ENCODE results near the gene CDADC1.
"Not testable (repeated sequence)": the region's sequence is repeated elsewhere in the genome, so short reads cannot be mapped to it uniquely, and the experiment has no call there.

CDADC1 gene

DNA sequence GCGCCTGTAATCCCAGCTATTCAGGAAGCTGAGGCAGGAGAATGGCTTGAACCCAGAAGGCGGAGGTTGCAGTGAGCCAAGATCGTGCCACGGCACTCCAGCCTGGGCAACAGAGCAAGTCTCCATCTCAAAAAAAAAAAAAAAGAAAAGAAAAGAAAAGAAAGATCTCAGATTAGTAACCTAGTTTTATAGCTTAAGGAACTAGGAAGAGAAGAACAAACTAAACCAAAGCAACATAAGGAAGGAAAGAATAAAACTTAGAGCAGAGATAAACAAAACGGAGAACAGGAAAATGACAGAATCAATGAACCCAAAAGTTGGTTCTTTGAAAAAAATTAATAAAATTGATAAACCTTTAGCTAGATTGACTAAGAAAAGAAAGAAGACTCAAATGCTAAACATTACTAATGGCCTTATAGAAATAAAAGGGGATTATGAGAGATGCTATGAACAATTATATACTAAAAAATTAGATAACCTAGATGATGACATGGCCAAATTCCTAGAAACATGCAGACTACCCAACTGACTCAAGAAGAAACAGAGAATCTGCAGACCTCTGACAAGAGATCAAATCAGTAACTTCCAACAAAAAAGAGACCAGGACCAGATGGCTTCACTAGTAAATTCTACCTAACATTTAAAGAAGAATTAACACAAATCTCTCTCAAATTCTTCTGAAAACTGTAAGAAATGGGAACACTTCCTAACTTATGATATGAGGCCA lies 68.2 kb downstream of the CDADC1 start:
- DNase-seq (ENCODE audit: low spot score), result no peak

DNA sequence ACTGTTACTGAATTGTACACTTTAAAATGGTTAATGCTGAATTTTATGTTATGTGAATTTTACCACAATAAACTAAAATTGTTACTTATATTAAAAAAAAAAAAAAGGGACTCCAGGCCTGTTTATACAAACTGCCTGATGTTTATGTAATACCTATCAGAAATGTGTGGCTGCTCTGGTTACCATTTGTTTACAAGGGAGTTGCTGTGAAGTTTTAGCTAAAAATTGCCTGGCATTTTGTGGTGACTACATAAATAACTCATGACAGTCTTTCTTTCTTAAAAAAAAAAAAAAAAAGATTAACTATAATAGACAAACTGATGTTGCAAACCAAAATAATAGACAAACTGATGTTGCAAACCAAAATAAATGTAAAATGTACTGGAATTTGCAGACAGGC lies 71.8 kb downstream of the CDADC1 start:
- DNase-seq (ENCODE audit: low spot score), result no peak

DNA sequence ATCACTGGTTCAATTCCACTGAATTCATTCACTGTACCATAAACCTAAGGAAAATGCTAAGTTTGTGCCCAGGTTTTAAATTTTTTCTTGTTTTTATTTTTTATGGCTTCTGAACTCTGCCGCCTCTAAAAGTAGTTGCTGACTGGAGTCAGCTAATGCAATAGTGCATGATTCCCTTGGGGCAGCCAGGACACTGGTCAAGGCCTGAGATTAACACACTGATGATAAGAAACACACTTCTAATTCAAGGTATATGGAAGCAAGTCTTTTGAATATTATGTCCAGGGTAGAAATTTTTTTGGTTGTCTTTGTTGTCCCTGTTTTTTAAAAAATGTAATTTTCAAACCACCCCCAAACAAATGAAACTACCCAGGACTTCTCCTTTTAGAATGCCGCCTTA lies 72.2 kb downstream of the CDADC1 start:
- no peak for DNase-seq (ENCODE audit: low spot score)

DNA sequence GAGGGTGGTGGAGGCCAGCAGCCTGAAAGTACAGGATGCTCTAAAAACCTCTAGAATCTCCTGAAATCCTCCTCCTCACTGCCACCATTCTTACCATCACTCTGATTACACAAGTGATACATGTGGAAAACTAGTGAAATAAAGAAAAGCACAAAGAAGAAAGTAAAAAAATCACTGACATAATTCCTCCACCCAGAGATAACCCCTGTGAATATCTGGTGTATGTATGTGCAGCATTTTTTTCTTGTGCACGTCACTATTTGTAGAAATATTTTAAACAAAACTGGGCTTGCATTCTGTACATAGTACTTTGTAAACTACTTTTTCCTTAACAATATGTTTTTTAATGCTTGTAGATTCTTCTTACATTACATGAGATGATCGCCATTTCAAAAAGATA lies 73.2 kb downstream of the CDADC1 start:
- no peak for DNase-seq (ENCODE audit: low spot score)

DNA sequence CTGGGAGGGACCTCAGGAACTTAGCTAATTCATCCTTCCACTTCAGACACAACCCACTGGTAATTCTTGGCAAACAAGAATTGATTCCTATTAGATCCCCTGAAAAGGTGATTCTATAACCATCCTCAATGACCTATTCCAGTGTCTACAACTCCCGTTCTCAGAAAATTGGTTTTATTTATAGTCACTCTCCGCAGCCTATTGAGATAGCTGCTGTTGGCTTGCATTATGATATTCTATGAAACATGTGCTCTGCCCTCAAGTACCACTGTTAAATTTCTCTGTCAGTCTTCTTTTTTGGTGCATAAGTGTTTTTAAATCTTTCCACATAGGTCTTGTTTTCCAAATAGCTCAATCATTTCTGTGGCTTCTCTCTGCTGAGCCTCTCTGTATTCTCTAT lies 75.0 kb downstream of the CDADC1 start:
- no peak for DNase-seq (ENCODE audit: low spot score)

DNA sequence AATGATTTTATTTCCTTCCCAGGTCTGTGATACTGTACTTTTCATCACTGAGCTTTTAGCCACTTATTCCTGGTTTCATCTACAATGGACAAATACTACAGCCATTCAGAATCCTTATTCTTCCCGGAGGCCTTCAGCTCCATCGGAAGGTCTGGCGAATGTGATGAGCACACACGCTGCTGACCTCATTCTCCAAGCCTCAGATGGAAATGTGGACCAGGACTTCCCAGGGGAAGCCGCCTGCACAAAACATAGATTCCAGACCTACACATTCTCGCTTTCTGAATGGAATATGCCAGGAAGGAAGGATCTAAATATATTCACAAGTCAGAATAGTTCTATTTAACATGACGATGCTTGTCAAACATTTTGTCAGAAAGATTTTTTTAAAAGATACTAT lies 75.6 kb downstream of the CDADC1 start:
- no peak for DNase-seq (ENCODE audit: low spot score)

DNA sequence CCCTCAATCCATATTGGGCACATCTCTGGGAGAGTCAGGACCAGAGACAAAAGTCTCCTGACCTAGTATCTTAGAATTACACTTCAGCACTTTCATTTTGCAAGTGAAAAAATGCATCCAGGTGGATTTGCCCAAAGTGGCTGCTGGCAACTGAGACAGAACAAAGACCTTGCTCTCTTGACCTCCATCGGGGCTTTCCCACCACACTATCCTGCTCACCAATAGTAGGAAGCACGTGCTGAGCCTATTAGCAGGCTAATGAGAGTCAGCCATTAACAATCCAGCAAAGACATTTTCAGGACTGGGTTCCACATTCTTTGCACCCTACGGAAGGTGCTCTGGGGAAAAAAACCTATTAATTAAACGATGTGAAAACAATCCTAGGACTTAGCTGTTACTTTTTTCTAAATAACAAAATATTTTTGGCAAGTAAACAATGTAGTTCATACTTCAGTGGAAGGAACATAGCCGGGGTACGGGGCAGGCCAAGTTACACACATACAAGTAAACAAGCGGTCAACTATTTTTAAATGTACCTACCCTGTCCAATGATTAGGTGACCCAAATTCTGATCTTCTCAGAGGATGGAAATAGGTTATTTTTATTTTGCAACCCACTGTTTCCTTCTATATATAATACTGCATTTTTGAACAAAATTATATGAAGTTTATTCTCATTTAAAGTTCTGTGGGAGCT lies 78.6 kb downstream of the CDADC1 start:
- DNase-seq (ENCODE audit: low spot score), result no peak

DNA sequence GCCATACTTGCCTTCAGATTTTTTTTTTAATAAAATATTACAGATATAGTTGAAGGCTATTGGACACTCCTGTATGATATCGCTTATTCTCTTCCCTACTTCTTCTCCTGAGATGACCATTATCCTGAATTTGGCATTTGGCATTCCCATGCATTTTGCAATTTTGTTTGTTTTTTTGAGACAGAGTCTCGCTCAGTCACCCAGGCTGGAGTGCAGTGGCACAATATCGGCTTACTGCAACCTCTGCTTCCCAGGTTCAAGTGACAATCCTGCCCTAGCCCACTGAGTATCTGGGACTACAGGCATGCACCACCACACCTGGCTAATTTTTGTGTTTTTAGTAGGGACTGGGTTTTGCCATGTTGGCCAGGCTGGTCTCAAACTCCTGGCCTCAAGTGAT lies 79.4 kb downstream of the CDADC1 start:
- DNase-seq (ENCODE audit: low spot score), result not testable (repeated sequence)

DNA sequence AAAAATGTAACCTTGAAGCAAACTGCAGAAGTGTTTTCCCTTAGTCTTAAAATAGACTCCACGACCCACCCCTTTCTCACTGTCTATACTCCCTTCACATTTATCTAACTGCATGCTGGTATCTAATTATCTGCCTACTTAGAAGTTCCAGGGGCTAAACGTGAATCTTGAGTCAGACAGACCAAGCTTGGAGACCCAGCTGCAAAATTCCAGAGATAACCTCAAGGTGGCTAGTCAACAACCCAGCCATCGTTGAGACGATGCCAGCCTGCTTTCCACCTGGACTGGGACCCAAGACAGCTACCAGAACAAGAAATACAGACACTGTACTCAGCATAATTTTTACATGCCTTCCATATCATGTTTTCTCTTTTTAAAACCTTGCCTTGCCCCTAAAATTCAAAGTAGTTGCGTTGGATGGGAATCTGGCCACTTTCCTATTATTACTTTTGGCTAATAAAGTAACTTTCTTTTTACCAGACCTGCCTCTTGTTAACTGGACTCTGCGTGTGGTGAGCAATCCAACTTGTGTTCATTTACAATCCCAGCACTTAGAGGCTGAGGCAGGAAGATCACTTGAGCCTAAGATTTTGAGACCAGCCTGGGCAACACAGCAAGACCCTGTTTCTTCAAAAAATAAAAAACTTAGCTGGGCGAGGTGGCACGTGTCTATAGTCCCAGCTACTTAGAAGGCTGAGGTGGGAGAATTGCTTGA lies 82.3 kb downstream of the CDADC1 start:
- DNase-seq (ENCODE audit: low spot score), result no peak

DNA sequence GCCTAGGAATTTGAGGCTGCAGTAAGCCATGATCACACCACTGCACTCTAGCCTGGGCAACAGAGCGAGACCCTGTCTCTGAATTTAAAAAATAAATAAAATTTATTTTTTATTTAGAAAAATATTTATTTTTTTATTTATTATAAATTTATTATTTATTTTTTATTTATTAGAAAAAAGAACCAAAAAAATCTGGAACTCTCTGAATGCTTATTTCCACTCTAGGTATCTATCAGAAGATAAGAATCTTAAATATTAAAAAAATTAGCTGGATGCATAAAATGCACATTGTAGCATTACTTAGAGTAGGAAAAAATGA lies 82.8 kb downstream of the CDADC1 start:
- no peak for DNase-seq (ENCODE audit: low spot score)

DNA sequence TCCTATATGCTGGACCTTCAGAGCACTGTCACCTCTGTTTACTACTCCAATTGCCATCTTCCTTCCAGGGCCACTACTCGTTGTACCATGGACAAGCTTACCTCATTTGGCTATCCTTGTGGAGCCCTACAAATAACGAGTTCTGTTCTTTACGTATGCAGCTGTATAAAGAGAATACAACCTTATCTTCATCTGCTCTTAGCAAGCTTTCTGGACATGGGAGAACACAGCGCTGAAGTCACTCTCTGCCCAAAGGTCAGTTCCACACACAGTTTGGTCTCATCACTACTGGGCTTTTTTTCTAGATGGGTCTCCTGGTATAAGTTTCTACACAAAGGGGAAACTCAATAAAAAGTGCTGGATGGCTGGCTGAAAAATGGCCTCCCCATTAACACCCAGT lies 88.9 kb downstream of the CDADC1 start:
- DNase-seq (ENCODE audit: low spot score), result no peak

DNA sequence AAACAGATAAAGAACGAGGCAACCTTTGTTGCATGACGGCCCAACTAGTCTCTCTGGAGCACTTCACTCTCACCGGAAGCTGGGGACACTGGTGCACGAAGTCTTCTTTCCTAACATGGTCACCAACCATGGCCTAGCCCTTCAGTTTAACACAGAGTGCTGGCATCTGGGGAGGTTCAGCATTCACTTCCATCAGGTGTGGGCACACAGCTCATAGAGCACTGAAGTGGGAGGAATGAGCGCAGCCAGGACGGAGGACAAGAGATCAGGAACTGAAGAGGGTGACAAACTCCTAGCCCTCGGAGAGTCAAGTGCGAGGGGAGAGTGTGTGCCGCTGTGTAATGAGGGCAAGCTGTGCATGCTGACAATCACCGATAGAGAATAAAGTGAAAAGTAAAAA lies 92.4 kb downstream of the CDADC1 start:
- DNase-seq (ENCODE audit: low spot score), result no peak

DNA sequence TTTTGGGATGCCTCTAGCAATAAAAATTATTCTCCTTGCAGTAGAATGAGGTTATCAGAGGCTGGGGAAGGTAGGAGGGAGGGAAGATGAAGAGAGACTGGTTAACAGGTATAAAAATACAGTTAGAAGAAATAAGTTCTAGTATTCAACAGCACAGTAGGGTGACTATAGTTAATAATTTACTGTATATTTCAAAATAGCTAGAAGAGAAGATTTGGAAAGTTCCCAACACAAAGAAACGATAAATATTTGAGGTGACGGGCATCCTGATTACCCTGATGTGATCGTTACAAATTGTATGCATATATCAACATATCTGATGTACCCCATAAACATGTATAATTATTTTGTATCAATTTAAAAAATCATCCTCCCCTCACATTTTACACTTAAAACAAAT lies 93.8 kb downstream of the CDADC1 start:
- DNase-seq (ENCODE audit: low spot score), result no peak

DNA sequence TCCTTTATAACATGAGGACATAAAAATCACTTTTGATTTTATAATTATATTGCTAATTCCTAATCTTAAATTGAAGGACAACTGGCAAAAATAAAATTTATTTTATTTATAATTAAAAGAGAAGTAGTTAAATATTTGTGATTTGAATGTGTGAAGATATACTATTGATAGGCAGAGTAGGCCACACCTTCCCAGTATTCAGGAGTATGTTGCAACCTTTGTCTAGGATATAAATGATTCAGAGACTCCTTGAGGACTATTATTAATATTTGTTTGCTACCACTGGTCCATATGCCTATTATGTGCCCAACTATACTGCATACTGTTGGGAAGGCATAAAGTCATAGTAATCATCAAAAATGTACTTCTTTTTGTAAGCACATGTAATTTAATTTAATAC lies 94.2 kb downstream of the CDADC1 start:
- DNase-seq (ENCODE audit: low spot score), result no peak

DNA sequence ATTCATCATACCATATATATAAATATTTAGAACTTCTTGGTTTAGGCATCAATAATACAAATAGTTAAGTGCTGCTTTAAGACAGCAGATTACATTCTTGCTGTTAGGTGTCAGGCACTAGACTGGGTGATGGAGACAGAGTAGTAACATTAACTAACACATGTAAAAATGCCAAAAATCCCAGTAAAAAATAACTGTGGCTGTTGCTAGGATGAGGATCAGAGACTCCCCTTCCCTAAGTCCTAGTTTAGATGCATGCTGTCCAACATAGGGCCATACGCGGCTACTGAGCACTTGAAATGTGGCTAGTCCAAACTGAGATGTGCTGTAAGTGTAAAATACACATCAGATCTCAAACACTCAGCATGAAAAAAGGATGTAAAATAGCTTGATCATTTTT lies 94.7 kb downstream of the CDADC1 start:
- DNase-seq (ENCODE audit: low spot score), result no peak
